GM23338 (cell line): ENCODE data around the gene CALCOCO1. TPM values are rescaled to one million over a fixed set of nuclear protein-coding genes. Genes with fewer than 3 reads are reported as not detected.

Experiments used
- ATAC-seq: fragments of 200-7000 bp; cut with Tn5 transposase; 3 replicates; pipeline ENCODE4 v1.9.1; 2020
- DNase-seq: peaks from one replicate; pipeline ENCODE4 v3.0.0-alpha.2; 2015; ENCODE audit warnings: low spot score
- H2AFZ ChIP-seq: fragments of 200-600 bp; sonication (generic); 2 replicates; pipeline ENCODE4 v1.8.0; 2016; ENCODE audit warnings: antibody characterized with exemption, mild to moderate bottlenecking, moderate library complexity
- H3F3A ChIP-seq: fragments of 200-600 bp; sonication (generic); replicated peaks from 2 replicates; pipeline ENCODE4 v1.8.0; 2017; ENCODE audit warnings: antibody characterized with exemption, mixed run types, low read depth
- H3K27ac ChIP-seq: fragments of 200-600 bp; sonication (generic); 2 replicates; pipeline ENCODE4 v1.6.1; 2016; ENCODE audit warnings: low read depth
- H3K27me3 ChIP-seq: fragments of 200-600 bp; sonication (generic); 2 replicates; pipeline ENCODE4 v1.8.0; 2016; ENCODE audit warnings: mild to moderate bottlenecking, mixed run types, moderate library complexity; ENCODE audit not compliant: insufficient read depth
- H3K36me3 ChIP-seq: fragments of 200-600 bp; sonication (generic); 2 replicates; pipeline ENCODE4 v1.8.0; 2016; ENCODE audit warnings: mild to moderate bottlenecking; ENCODE audit not compliant: insufficient read depth
- H3K4me1 ChIP-seq: fragments of 200-600 bp; sonication (generic); 2 replicates; pipeline ENCODE4 v1.8.0; 2016; ENCODE audit warnings: mild to moderate bottlenecking, moderate library complexity; ENCODE audit not compliant: insufficient read depth
- H3K4me2 ChIP-seq: fragments of 200-600 bp; sonication (generic); 2 replicates; pipeline ENCODE4 v1.7.1; 2017; ENCODE audit warnings: mixed run types
- H3K4me3 ChIP-seq: fragments of 200-600 bp; sonication (generic); 2 replicates; pipeline ENCODE4 v1.6.1; 2016; ENCODE audit warnings: mixed run types
- H3K79me2 ChIP-seq: fragments of 200-600 bp; sonication (generic); replicated peaks from 2 replicates; pipeline ENCODE4 v1.8.0; 2017; ENCODE audit warnings: mild to moderate bottlenecking; ENCODE audit not compliant: insufficient read depth
- H3K9me2 ChIP-seq: fragments of 200-600 bp; sonication (generic); 2 replicates; pipeline ENCODE4 v1.8.0; 2017; ENCODE audit not compliant: insufficient read depth
- H4K20me1 ChIP-seq: fragments of 200-600 bp; sonication (generic); replicated peaks from 2 replicates; pipeline ENCODE4 v1.8.0; 2017; ENCODE audit warnings: mild to moderate bottlenecking; ENCODE audit not compliant: insufficient read depth
- H3K27ac Mint-ChIP-seq: 2 replicates; pipeline ENCODE4 v1.8.0; 2020; ENCODE audit warnings: inconsistent platforms, mild to moderate bottlenecking, moderate library complexity, mixed read lengths
- H3K27me3 Mint-ChIP-seq: 3 replicates; pipeline ENCODE4 v1.8.0; 2022; ENCODE audit warnings: low read depth, mild to moderate bottlenecking, moderate library complexity, mixed read lengths, inconsistent platforms; ENCODE audit not compliant: insufficient read depth, poor library complexity
- H3K36me3 Mint-ChIP-seq: 3 replicates; pipeline ENCODE4 v1.8.0; 2021; ENCODE audit warnings: low read depth, mild to moderate bottlenecking, inconsistent platforms, moderate library complexity, mixed read lengths
- H3K4me1 Mint-ChIP-seq: 3 replicates; pipeline ENCODE4 v1.8.0; 2020; ENCODE audit warnings: mild to moderate bottlenecking, inconsistent platforms, mixed read lengths
- H3K4me3 Mint-ChIP-seq: 3 replicates; pipeline ENCODE4 v1.8.0; 2021; ENCODE audit warnings: moderate library complexity, mild to moderate bottlenecking, inconsistent platforms, mixed read lengths
- H3K9me3 Mint-ChIP-seq: 3 replicates; pipeline ENCODE4 v1.8.0; 2020; ENCODE audit warnings: moderate library complexity, mild to moderate bottlenecking, inconsistent platforms, mixed read lengths
- CREB1 ChIP-seq: fragments of 250-450 bp; sonication (Bioruptor Pico); IDR thresholded peaks from 2 replicates; pipeline ENCODE4 v1.5.0; 2020; ENCODE audit warnings: low read depth, mild to moderate bottlenecking, moderate library complexity
- CTCF ChIP-seq, 2 experiments: fragments of 200-600 bp in 1 of 2; sonication (generic) in 1 of 2; conservative IDR thresholded peaks; 2 replicates each; pipeline versions ENCODE4 v1.5.1 to v1.6.1; 2016 to 2017; ENCODE audit warnings: antibody characterized with exemption in 2 of 2, low read depth in 2 of 2, mild to moderate bottlenecking in 2 of 2, moderate library complexity in 1 of 2
- JUNB ChIP-seq: IDR thresholded peaks from one replicate; pipeline ENCODE4 v1.6.1; 2016; ENCODE audit warnings: antibody characterized with exemption; ENCODE audit not compliant: unreplicated experiment
- NANOG ChIP-seq: IDR thresholded peaks from 2 replicates; pipeline ENCODE4 v1.6.1; 2016; ENCODE audit warnings: antibody characterized with exemption, borderline replicate concordance
- POLR2AphosphoS5 ChIP-seq: IDR thresholded peaks from 2 replicates; pipeline ENCODE4 v1.6.1; 2016; ENCODE audit warnings: antibody characterized with exemption, low read depth
- STAT1 ChIP-seq: IDR thresholded peaks from one replicate; pipeline ENCODE4 v1.6.1; 2016; ENCODE audit warnings: antibody characterized with exemption; ENCODE audit not compliant: unreplicated experiment
- ZNF114 ChIP-seq: fragments of 250-450 bp; sonication (Bioruptor Pico); IDR thresholded peaks from 2 replicates; pipeline ENCODE4 v1.5.0; 2020; ENCODE audit warnings: mild to moderate bottlenecking, moderate library complexity
- ZNF331 ChIP-seq: fragments of 250-450 bp; sonication (Bioruptor Pico); IDR thresholded peaks from 2 replicates; pipeline ENCODE4 v1.5.0; 2020; ENCODE audit warnings: low read depth, mild to moderate bottlenecking, moderate library complexity
- polyA plus RNA-seq: library from polyadenylated mRNA; unstranded; fragments of >200 nt; fragmentation: Nextera tagmentation; extraction: Ambion mirVana; gene quantifications from 2 replicates; pipeline ENCODE4 v1.2.1, GENCODE V29; 2016
- total RNA-seq: library from RNA; depleted of rRNA; stranded (reverse); fragments of >200 nt; shearing (Covaris generic); gene quantifications from 2 replicates; pipeline ENCODE4 v1.2.3, GENCODE V29; 2014
- TF ChIP-seq, protein P1 (sequence below): IDR thresholded peaks from one replicate; pipeline ENCODE4 v1.6.1; 2018; ENCODE audit warnings: antibody characterized with exemption; ENCODE audit not compliant: unreplicated experiment
- TF ChIP-seq, protein P2 (sequence below): IDR thresholded peaks from 2 replicates; pipeline ENCODE4 v1.6.1; 2016; ENCODE audit warnings: antibody characterized with exemption

The CALCOCO1 gene
- total and polyA plus RNA-seq, 2 experiments from 2014 or later = 6.5 to 20.4 TPM

GRCh38 chr12:53725824-53726223, 1.4 kb downstream of the CALCOCO1 start (continued):
- TF ChIP-seq, protein P1, sequence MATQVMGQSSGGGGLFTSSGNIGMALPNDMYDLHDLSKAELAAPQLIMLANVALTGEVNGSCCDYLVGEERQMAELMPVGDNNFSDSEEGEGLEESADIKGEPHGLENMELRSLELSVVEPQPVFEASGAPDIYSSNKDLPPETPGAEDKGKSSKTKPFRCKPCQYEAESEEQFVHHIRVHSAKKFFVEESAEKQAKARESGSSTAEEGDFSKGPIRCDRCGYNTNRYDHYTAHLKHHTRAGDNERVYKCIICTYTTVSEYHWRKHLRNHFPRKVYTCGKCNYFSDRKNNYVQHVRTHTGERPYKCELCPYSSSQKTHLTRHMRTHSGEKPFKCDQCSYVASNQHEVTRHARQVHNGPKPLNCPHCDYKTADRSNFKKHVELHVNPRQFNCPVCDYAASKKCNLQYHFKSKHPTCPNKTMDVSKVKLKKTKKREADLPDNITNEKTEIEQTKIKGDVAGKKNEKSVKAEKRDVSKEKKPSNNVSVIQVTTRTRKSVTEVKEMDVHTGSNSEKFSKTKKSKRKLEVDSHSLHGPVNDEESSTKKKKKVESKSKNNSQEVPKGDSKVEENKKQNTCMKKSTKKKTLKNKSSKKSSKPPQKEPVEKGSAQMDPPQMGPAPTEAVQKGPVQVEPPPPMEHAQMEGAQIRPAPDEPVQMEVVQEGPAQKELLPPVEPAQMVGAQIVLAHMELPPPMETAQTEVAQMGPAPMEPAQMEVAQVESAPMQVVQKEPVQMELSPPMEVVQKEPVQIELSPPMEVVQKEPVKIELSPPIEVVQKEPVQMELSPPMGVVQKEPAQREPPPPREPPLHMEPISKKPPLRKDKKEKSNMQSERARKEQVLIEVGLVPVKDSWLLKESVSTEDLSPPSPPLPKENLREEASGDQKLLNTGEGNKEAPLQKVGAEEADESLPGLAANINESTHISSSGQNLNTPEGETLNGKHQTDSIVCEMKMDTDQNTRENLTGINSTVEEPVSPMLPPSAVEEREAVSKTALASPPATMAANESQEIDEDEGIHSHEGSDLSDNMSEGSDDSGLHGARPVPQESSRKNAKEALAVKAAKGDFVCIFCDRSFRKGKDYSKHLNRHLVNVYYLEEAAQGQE = no peak
- TF ChIP-seq JUNB = no peak
- TF ChIP-seq, protein P2, sequence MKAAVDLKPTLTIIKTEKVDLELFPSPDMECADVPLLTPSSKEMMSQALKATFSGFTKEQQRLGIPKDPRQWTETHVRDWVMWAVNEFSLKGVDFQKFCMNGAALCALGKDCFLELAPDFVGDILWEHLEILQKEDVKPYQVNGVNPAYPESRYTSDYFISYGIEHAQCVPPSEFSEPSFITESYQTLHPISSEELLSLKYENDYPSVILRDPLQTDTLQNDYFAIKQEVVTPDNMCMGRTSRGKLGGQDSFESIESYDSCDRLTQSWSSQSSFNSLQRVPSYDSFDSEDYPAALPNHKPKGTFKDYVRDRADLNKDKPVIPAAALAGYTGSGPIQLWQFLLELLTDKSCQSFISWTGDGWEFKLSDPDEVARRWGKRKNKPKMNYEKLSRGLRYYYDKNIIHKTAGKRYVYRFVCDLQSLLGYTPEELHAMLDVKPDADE = no peak
- TF ChIP-seq STAT1 = no peak

DNA sequence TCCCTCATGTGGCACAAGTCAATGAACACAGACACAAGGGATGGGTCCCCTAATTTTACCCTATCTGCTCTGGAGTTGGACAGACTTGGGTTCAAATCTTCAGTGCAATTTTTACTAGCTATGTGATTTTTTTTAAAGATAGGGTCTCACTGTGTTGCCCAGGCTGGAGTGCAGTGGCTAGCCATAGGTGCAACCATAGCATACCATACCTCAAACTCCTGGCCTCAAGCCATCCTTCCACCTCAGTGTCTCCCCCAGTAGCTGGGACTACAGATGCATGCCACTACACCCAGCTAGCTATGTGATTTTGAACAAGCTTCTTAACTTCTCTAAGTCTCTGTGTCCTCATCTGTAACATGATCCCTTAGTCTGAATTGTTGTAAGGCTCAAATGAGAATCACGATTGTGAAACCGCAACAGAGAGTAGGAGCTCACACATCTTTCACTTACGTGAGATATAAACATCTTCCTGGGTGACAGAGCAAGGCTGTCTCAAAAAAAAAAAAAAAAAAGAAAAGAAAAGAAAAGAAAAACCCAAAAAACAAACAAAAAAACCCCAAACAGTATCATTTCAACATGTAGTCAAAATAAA, 4.7 kb downstream of the CALCOCO1 start:
- Histone ChIP-seq H4K20me1 (no peaks in the 10 kb centered on the region), H2AFZ (no peak overlapping the region), H3K36me3 (no peaks in the 10 kb centered on the region), H3K4me3 (no peak overlapping the region), H3K9me2 (no peaks in the 10 kb centered on the region), H3K4me2 (no peak overlapping the region), H3K27ac (no peak overlapping the region), H3K4me1 (no peaks in the 10 kb centered on the region), H3K79me2 (no peaks in the 10 kb centered on the region), H3K27me3 (no peaks in the 10 kb centered on the region), H3F3A (no peaks in the 10 kb centered on the region)
- H3K27ac Mint-ChIP-seq = no peak overlapping the region
- no peak for DNase-seq
- no peak overlapping the region for H3K4me3 Mint-ChIP-seq
- H3K4me1 Mint-ChIP-seq = peaks cover 10% of the 10 kb centered on the region; the same call in 2 of the 3 replicates
- H3K36me3 Mint-ChIP-seq = no peaks in the 10 kb centered on the region
- no peak for ATAC-seq
- peaks cover 5% of the 10 kb centered on the region for H3K27me3 Mint-ChIP-seq
- no peaks in the 10 kb centered on the region; the same call in 2 of the 3 replicates for H3K9me3 Mint-ChIP-seq
- TF ChIP-seq ZNF114 (no peak), STAT1 (no peak), POLR2AphosphoS5 (no peak), JUNB (no peak), CREB1 (no peak), NANOG (no peak), CTCF (conservative IDR thresholded peaks at IDR 0.05; ENCODE audit: low read depth in 2 of 2) (no peak), ZNF331 (CRISPR knock-in tag) (no peak)
- TF ChIP-seq, protein P1 = no peak
